ENCODE results near the gene PPP3CA.

DNA sequence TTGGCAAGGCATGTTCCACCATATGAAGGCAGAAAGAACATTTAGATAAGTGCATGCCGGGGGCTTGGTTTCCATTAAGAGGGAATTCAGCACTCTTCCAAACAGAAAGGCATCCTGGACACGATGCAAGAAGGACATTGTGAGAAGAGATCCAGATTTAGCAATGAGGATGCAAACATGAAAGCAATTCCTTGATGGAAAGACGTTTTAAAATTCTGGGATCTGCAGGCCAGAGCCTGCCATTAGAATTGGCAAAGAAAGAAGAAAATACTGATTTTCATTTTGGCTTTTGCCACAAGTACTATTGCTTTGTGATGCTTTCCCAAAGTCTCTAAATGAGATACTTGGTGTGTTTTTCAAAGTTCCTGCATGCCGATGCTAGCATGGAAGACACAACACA lies 367.6 kb downstream of the PPP3CA start:
- TF ChIP-seq, protein P1, sequence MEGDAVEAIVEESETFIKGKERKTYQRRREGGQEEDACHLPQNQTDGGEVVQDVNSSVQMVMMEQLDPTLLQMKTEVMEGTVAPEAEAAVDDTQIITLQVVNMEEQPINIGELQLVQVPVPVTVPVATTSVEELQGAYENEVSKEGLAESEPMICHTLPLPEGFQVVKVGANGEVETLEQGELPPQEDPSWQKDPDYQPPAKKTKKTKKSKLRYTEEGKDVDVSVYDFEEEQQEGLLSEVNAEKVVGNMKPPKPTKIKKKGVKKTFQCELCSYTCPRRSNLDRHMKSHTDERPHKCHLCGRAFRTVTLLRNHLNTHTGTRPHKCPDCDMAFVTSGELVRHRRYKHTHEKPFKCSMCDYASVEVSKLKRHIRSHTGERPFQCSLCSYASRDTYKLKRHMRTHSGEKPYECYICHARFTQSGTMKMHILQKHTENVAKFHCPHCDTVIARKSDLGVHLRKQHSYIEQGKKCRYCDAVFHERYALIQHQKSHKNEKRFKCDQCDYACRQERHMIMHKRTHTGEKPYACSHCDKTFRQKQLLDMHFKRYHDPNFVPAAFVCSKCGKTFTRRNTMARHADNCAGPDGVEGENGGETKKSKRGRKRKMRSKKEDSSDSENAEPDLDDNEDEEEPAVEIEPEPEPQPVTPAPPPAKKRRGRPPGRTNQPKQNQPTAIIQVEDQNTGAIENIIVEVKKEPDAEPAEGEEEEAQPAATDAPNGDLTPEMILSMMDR (IDR thresholded peaks at IDR 0.05): no peak
- no peak for TF ChIP-seq POLR2A (IDR thresholded peaks at IDR 0.05)

Measured in Peyer's patch (tissue), 4 donors.